ENCODE results near the gene RBM18.

Gene RBM18

DNA sequence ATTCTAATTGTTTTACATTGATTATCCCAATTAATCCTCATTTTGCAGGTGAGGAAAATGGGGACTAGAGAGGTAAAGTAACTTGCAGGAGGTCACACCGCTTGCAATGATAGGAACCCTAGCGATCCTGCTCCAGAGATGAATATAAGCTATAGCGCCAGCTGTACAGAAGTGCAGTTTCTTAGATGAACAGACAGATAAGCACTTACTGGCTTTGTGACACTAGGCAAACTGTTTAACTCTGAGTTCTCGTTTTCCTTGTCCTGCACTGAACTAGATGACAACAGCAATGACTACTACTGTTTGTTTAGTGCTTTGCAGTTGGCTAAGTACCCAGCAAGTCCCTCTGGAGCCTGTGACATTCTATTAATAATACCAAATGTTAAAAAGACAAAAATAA is 47.0 kb downstream of the RBM18 start:
- Histone ChIP-seq H3K4me3 (ENCODE audit: low read length) (no peak overlapping the region), H4K20me1 (ENCODE audit: insufficient read depth, low read length) (no peaks in the 10 kb centered on the region), H3K9me3 (ENCODE audit: insufficient read depth, low read length) (no peaks in the 10 kb centered on the region), H3K4me1 (ENCODE audit: low read length) (no peaks in the 10 kb centered on the region), H3K9ac (ENCODE audit: low read length) (no peak overlapping the region), H2AFZ (ENCODE audit: low read depth, low read length) (no peak overlapping the region), H3K4me2 (ENCODE audit: low read length) (no peak overlapping the region), H3K36me3 (replicated peaks; ENCODE audit: low read depth, low read length) (no peaks in the 10 kb centered on the region), H3K79me2 (ENCODE audit: low read length) (no peaks in the 10 kb centered on the region), H3K27me3 (ENCODE audit: low read depth, low read length) (no peaks in the 10 kb centered on the region), H3K27ac (ENCODE audit: low read length) (no peak overlapping the region)
- TF ChIP-seq CTCF (IDR thresholded peaks at IDR 0.05; ENCODE audit: low read depth, low read length) (no peak), EZH2phosphoT487 (IDR thresholded peaks at IDR 0.05; ENCODE audit: low read depth) (no peak)

GRCh38 chr9:122216798-122217418 is 47.7 kb downstream of the RBM18 start:
- TF ChIP-seq EZH2phosphoT487 (IDR thresholded peaks at IDR 0.05; ENCODE audit: low read depth) (no peak), CTCF (IDR thresholded peaks at IDR 0.05; ENCODE audit: low read depth, low read length) (no peak)
- Histone ChIP-seq H3K4me2 (ENCODE audit: low read length) (no peak overlapping the region), H3K9ac (ENCODE audit: low read length) (no peak overlapping the region), H4K20me1 (ENCODE audit: insufficient read depth, low read length) (no peaks in the 10 kb centered on the region), H3K4me1 (ENCODE audit: low read length) (no peaks in the 10 kb centered on the region), H2AFZ (ENCODE audit: low read depth, low read length) (no peak overlapping the region), H3K79me2 (ENCODE audit: low read length) (no peaks in the 10 kb centered on the region), H3K9me3 (ENCODE audit: insufficient read depth, low read length) (no peaks in the 10 kb centered on the region), H3K27ac (ENCODE audit: low read length) (no peak overlapping the region), H3K4me3 (ENCODE audit: low read length) (no peak overlapping the region), H3K27me3 (ENCODE audit: low read depth, low read length) (peaks cover 5% of the 10 kb centered on the region), H3K36me3 (replicated peaks; ENCODE audit: low read depth, low read length) (no peaks in the 10 kb centered on the region)

GRCh38 chr9:122216138-122216797 is 48.4 kb downstream of the RBM18 start:
- H3K9ac ChIP-seq (ENCODE audit: low read length), result no peak overlapping the region
- no peaks in the 10 kb centered on the region for H3K79me2 ChIP-seq (ENCODE audit: low read length)
- no peak overlapping the region for H3K27ac ChIP-seq (ENCODE audit: low read length)
- H3K36me3 ChIP-seq (replicated peaks; ENCODE audit: low read depth, low read length), result no peaks in the 10 kb centered on the region
- no peaks in the 10 kb centered on the region for H3K9me3 ChIP-seq (ENCODE audit: insufficient read depth, low read length)
- H3K27me3 ChIP-seq (ENCODE audit: low read depth, low read length), result peaks cover 11% of the 10 kb centered on the region
- no peaks in the 10 kb centered on the region for H3K4me1 ChIP-seq (ENCODE audit: low read length)
- TF ChIP-seq EZH2phosphoT487 (IDR thresholded peaks at IDR 0.05; ENCODE audit: low read depth) (no peak), CTCF (IDR thresholded peaks at IDR 0.05; ENCODE audit: low read depth, low read length) (no peak)
- no peak overlapping the region for H2AFZ ChIP-seq (ENCODE audit: low read depth, low read length)
- no peak overlapping the region for H3K4me3 ChIP-seq (ENCODE audit: low read length)
- no peak overlapping the region for H3K4me2 ChIP-seq (ENCODE audit: low read length)
- H4K20me1 ChIP-seq (ENCODE audit: insufficient read depth, low read length), result no peaks in the 10 kb centered on the region

DNA sequence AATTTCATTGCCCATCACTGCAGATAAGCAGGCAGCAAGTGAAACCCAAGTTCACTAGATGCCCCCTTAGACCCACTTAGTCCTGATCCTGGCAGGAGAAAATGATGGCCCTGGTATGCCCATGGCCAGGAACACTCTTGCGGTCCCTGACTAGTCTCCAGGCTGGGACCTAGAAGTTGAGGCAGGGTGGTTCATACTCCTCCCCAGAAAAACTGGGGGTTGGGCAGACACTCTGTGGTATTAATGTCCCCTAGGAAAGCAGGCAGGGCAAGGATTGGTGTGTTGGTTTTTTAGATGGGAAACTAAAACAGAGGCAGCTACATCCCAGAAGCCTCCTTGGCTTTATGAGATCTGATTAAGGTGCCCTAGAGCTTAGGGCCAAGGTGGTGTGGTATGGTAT is 49.0 kb downstream of the RBM18 start:
- Histone ChIP-seq H3K4me2 (ENCODE audit: low read length) (no peak overlapping the region), H2AFZ (ENCODE audit: low read depth, low read length) (no peak overlapping the region), H3K9ac (ENCODE audit: low read length) (no peak overlapping the region), H3K27me3 (ENCODE audit: low read depth, low read length) (peaks cover 17% of the 10 kb centered on the region), H4K20me1 (ENCODE audit: insufficient read depth, low read length) (no peaks in the 10 kb centered on the region), H3K4me1 (ENCODE audit: low read length) (no peaks in the 10 kb centered on the region), H3K79me2 (ENCODE audit: low read length) (no peaks in the 10 kb centered on the region), H3K27ac (ENCODE audit: low read length) (no peak overlapping the region), H3K4me3 (ENCODE audit: low read length) (no peak overlapping the region), H3K36me3 (replicated peaks; ENCODE audit: low read depth, low read length) (no peaks in the 10 kb centered on the region), H3K9me3 (ENCODE audit: insufficient read depth, low read length) (no peaks in the 10 kb centered on the region)
- no peak for TF ChIP-seq CTCF (IDR thresholded peaks at IDR 0.05; ENCODE audit: low read depth, low read length)
- no peak for TF ChIP-seq EZH2phosphoT487 (IDR thresholded peaks at IDR 0.05; ENCODE audit: low read depth)

Data from OCI-LY3 (cell line).